Neural cell (in vitro differentiated cells): ENCODE data around the gene CARMIL1.

Experiments used
- EP300 ChIP-seq: fragments of 450-650 bp; conservative IDR thresholded peaks from 2 replicates; pipeline ENCODE4 v1.6.1; 2014; ENCODE audit warnings: antibody characterized with exemption, mild to moderate bottlenecking, moderate library complexity; ENCODE audit not compliant: poor library complexity, severe bottlenecking
- MXI1 ChIP-seq: fragments of 450-650 bp; conservative IDR thresholded peaks from 2 replicates; pipeline ENCODE4 v1.6.1; 2014; ENCODE audit warnings: antibody characterized with exemption, mild to moderate bottlenecking; ENCODE audit not compliant: poor library complexity, severe bottlenecking
- TAF1 ChIP-seq: IDR thresholded peaks from 2 replicates; pipeline ENCODE4 v1.6.1; 2012; ENCODE audit warnings: low read depth
- TF ChIP-seq, protein P1 (sequence below): fragments of 450-650 bp; IDR thresholded peaks from 2 replicates; pipeline ENCODE4 v1.5.1; 2014; ENCODE audit warnings: antibody characterized with exemption, mild to moderate bottlenecking, moderate library complexity; ENCODE audit not compliant: poor library complexity, severe bottlenecking

GRCh38 chr6:25365154-25365553, 86.0 kb downstream of the CARMIL1 start:
- TF ChIP-seq, protein P1, sequence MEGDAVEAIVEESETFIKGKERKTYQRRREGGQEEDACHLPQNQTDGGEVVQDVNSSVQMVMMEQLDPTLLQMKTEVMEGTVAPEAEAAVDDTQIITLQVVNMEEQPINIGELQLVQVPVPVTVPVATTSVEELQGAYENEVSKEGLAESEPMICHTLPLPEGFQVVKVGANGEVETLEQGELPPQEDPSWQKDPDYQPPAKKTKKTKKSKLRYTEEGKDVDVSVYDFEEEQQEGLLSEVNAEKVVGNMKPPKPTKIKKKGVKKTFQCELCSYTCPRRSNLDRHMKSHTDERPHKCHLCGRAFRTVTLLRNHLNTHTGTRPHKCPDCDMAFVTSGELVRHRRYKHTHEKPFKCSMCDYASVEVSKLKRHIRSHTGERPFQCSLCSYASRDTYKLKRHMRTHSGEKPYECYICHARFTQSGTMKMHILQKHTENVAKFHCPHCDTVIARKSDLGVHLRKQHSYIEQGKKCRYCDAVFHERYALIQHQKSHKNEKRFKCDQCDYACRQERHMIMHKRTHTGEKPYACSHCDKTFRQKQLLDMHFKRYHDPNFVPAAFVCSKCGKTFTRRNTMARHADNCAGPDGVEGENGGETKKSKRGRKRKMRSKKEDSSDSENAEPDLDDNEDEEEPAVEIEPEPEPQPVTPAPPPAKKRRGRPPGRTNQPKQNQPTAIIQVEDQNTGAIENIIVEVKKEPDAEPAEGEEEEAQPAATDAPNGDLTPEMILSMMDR: no peak
- TF ChIP-seq MXI1: no peak
- no peak for TF ChIP-seq EP300
- no peak for TF ChIP-seq TAF1
